Left colon (tissue), 2 donors: ENCODE measurements around the gene PCDHGB1. TPM values are rescaled to one million over a fixed set of nuclear protein-coding genes. Genes with fewer than 3 reads are reported as not detected.
"Not testable (repeated sequence)": the region's sequence is repeated elsewhere in the genome, so short reads cannot be mapped to it uniquely, and the experiment has no call there.

Experiments
- ATAC-seq: fragments of 200-7000 bp; cut with Tn5 transposase; one replicate; pipeline ENCODE4 v1.9.1; 2020; ENCODE audit warnings: mild to moderate bottlenecking, moderate library complexity
- DNase-seq, 2 donors: peaks; one replicate each; pipeline ENCODE4 v3.0.0-alpha.2; 2020
- intact Hi-C, 2 donors: fragments of 100-400 bp; cut with DNase I in 1 of 2; cut with micrococcal nuclease in 1 of 2; formaldehyde crosslinking; loops; one replicate each; pipeline versions ENCODE4 v1.11.2 to v1.14.0; 2022; cut with DNase I, micrococcal nuclease
- long read RNA-seq: library from polyadenylated mRNA; unstranded; transcript quantifications from one replicate; pipeline ENCODE4 v2.0.0, GENCODE V29; 2021
- total RNA-seq, 2 donors: library from RNA; stranded (reverse); fragmentation: NEBNext Ultra II Directional; extraction: Animal tissue kit (Norgen Biotek cat#: 25700); gene quantifications; one replicate each; pipeline ENCODE4 v1.2.1, GENCODE V29; 2021
- donor health status: DM: no; HTN: no; CAD: no.
- donor health status: DM: yes; HTN: yes; CAD: no.

PCDHGB1 gene
- total RNA-seq, result 1 to 10 TPM in 1 of 2 donors, under 1 TPM in 1; 0.79 to 1.1 TPM
- long read RNA-seq, result 0 reads

DNA sequence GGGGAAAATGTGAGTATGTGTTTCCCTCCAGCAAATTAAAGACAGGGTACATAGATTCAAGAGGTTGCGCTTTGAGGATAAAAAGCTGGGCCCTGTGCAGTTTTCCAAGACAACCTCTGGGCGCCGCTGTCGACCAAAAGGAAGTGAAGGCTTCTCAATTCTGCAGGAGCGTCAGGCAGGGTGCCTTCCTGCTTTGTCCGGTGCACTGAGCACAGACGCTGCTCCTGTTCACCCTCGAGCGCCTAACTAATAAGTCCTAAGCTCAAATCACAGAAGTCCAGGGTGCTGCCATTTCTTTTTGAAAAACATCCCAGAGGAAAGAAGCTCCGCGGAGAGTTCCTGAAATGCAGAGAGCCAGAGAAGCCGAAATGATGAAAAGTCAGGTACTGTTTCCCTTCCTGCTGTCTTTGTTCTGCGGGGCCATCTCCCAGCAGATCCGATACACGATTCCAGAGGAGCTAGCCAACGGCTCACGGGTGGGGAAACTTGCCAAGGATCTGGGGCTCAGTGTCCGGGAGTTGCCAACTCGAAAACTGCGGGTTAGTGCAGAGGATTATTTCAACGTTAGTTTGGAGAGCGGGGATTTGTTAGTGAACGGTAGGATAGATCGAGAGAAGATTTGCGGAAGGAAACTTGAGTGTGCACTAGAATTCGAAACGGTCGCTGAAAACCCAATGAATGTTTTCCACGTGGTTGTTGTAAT, at the start of gene PCDHGB1:
Gene PCDHGB1 (plus strand): TSS at position 183 of the 703 bp plus-strand sequence. CDS start 162 bp downstream, at position 345.
- DNase-seq (peak in 1 of 2 donors; percentile 36), ATAC-seq (peak; percentile 71)
- intact Hi-C loops, result loop anchor here in 1 of 2 donors (10.0 kb wide), 1 partner anchor 45 kb away; the partner anchor contains the start of genes PCDHGA8 and PCDHGB5

- no peak for ATAC-seq
- no peak for DNase-seq
- intact Hi-C loops, result no loop called here
Measured at GRCh38 chr5:141303756-141304155, 46.1 kb upstream of the PCDHGB1 start, which contains the start of gene SLC25A2. Gene SLC25A2 (minus strand): TSS chr5:141304049. CDS start chr5:141303865, 184 bp downstream.

- ATAC-seq (no peak), DNase-seq (no peak)
- intact Hi-C loops, result no loop called here
Measured at GRCh38 chr5:141306630-141307029, 43.3 kb upstream of the PCDHGB1 start.

- no peak for ATAC-seq
- intact Hi-C loops, result no loop called here
- no peak for DNase-seq
Measured at GRCh38 chr5:141313711-141314110, 36.2 kb upstream of the PCDHGB1 start.

DNA sequence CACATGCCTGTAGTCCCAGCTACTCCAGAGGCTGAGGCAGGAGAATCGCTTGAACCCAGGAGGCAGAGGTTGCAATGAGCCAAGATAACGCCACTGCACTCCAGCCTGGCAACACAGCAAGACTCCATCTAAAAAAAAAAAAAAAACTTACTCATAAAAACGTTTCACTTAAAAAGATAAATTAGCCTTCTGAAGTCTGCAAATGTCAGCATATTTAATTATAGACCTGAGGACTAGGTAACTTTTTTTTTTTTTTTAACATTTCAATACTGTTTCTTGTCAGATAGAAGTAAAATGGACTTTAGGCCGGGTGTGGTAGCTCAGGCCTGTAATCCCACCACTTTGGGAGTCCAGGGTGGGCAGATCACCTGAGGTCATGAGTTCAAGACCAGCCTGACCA, 32.9 kb upstream of the PCDHGB1 start:
- ATAC-seq, intact Hi-C loops: not testable (repeated sequence)

GRCh38 chr5:141319202-141319601, 30.7 kb upstream of the PCDHGB1 start:
- ATAC-seq (no peak), DNase-seq (no peak)
- intact Hi-C loops, result no loop called here

More for the DNA sequence above, 32.9 kb upstream of the PCDHGB1 start:
- not testable (repeated sequence) for DNase-seq

- no peak for ATAC-seq
- intact Hi-C loops, result loop anchor here in 1 of 2 donors (10.0 kb wide), 2 partner anchors 205 to 245 kb away; no protein-coding TSS in a partner anchor
Measured at GRCh38 chr5:141319699-141320098, 30.2 kb upstream of the PCDHGB1 start.

DNA sequence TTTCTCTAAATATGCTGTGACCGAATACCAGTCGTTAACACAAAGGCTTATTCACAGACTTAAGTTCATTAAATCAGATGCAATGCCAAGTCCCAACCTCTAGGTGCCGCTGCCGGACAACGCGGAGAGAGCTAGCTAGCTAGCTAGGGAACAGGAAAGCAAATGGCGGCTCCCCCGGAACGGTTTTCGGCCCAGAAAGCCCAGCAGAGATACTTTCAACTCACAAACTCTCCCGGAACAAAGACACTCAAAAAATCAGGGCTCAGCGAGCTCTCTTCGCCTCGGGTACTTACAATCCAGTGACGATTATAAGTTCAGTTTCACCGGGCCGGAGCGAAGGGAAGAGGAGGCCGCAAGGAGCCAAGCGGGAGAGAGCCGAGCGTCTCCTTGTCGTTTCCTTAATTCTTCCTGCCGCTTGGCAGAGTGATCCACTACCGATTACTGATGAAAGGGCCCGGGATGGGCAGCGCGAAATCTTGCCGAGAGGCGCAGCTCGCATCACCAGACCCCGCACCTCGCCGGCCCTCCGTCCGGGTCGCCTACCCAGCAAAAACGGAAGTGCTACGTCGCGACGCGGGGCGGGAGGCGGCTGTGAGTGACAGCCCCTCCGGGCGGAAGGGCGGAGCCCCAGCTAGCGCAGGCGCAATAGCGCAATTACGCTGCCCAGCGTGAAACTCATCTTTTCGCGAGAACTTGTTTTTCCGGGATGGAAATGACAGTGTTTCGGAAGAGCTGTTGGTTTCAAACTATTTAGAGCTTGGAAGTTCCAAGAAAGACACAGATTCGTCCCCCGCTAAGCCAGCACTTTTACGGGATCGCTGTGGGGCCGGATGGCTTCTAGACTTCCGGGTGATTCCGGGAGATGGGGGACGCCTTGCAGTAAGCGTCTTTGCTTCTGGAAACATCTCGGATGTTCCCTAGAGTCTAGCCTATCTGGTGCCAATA, 29.4 kb upstream of the PCDHGB1 start, which contains the start of gene TAF7:
Gene TAF7 (minus strand): TSS at position 560 of the 945 bp plus-strand sequence. CDS start 740 bp downstream, outside the sequence.
- DNase-seq (peak; percentile 91 to 93), ATAC-seq (peak; percentile 99)
- intact Hi-C loops, result loop anchor here in 1 of 2 donors (10.0 kb wide), 2 partner anchors 204 to 244 kb away; no protein-coding TSS in a partner anchor

More at GRCh38 chr5:141319699-141320098, 30.2 kb upstream of the PCDHGB1 start:
- no peak for DNase-seq

GRCh38 chr5:141322261-141322660, 27.6 kb upstream of the PCDHGB1 start:
- ATAC-seq (no peak), DNase-seq (no peak)
- intact Hi-C loops, result loop anchor here in 1 of 2 donors (10.0 kb wide), 2 partner anchors 203 to 243 kb away; no protein-coding TSS in a partner anchor

DNA sequence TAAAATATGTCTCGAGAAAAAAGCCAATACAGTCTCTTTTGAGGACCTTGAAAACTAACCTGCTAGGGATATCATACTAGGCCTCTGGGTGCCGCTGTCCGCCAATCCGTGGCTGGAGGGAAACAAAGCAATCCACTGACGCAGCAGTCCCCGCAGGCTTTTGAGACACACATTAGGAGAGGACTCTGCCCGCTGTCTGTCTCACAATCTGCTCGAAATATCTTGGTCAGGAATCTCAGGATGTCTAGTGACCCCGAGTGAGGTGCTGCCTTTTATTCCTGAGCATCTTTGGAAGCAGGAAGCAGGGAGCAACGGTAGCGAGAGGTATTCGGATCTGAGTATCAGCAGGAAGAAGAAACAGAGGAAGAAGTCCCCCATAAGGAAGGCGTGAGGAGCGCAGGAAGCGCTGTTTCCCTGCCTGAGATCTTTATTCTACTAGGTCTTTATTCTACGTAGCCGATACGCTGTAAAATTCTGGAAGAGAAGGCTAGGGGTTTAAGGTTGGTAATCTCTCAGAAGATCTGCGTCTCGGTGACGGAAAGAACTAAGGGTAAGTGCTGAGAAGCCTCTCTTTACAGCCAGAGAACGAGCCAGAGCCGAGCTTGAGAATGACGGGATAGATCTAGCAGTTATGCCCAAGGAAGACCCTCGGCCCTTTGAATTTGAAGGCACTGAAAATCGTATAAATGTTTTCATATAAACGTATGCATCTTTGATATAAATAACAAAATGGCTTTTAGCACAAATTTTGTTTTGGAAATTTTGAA, 23.6 kb upstream of the PCDHGB1 start:
- intact Hi-C loops, result loop anchor here in 1 of 2 donors (10.0 kb wide), 2 partner anchors 199 to 239 kb away; no protein-coding TSS in a partner anchor
- DNase-seq (peak; percentile 53 to 75), ATAC-seq (peak; percentile 99)

DNA sequence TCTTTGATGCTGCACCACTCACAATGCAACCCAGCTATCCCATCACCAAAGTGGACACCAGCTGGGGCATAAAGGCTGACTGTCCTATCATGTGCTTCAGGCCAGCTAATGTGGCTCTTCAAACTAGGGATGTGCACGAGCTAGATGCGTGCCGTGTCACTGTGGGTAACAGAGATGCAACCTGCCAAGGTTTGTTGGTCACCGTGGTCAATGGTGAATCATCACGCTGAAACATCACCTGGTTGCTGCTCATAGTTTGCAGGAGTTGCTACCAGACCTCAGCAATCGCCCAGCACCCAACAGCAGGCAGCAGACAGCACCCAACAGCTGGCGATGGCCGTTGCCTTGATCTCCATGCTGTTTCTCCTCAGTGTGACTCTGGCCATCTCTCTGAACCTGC, 21.7 kb upstream of the PCDHGB1 start:
- ATAC-seq (no peak), DNase-seq (no peak)
- intact Hi-C loops, result loop anchor here in 1 of 2 donors (10.0 kb wide), 2 partner anchors 197 to 237 kb away; no protein-coding TSS in a partner anchor

DNA sequence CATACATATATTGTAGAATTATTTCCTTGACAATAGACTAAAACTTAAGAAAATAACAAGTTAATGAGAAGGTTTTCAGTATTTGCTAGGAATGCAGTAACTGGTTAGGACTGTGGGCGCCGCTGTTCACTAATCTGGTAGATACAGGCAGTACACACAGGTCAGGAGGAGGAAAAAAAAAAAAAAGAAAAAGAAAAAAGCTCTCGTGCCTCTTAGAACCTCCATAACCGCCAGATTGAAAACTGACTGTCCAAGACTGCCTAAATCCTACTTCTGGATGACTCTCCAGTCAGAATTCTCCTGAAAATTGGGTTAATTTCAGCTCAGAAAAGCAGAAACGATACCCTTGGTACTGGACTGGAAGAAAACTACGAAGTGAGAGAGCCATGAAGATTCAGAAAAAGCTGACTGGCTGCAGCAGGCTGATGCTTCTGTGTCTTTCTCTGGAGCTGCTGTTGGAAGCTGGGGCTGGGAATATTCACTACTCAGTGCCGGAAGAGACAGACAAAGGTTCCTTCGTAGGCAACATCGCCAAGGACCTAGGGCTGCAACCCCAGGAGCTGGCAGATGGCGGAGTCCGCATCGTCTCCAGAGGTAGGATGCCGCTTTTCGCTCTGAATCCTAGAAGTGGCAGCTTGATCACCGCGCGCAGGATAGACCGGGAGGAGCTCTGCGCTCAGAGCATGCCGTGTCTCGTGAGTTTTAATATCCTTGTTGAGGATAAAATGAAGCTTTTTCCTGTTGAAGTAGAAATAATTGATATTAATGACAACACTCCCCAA, 19.4 kb upstream of the PCDHGB1 start, which contains the start of gene PCDHGA1:
Gene PCDHGA1 (plus strand): TSS at position 216 of the 782 bp plus-strand sequence.
- intact Hi-C loops, result no loop called here
- DNase-seq (peak in 1 of 2 donors; percentile 43), ATAC-seq (no peak)

DNA sequence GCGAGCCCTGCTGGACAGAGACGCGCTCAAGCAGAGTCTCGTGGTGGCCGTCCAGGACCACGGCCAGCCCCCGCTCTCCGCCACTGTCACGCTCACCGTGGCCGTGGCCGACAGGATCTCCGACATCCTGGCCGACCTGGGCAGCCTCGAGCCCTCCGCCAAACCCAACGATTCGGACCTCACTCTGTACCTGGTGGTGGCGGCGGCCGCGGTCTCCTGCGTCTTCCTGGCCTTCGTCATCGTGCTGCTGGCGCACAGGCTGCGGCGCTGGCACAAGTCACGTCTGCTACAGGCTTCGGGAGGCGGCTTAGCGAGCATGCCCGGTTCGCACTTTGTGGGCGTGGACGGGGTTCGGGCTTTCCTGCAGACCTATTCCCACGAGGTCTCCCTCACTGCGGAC, 17.3 kb upstream of the PCDHGB1 start:
- DNase-seq, ATAC-seq, intact Hi-C loops: not testable (repeated sequence)

GRCh38 chr5:141338538-141339306, 11.2 kb upstream of the PCDHGB1 start, which contains the start of gene PCDHGA2:
Gene PCDHGA2 (plus strand): TSS chr5:141338760.
- DNase-seq, result no peak
- intact Hi-C loops, result no loop called here
- ATAC-seq, result no peak

GRCh38 chr5:141340781-141341354, 9.0 kb upstream of the PCDHGB1 start:
- intact Hi-C loops, result loop anchor here in 1 of 2 donors (10.0 kb wide), 1 partner anchor 54 kb away; the partner anchor contains the start of genes PCDHGA8 and PCDHGB5
- not testable (repeated sequence) for ATAC-seq, DNase-seq

- DNase-seq (no peak), ATAC-seq (no peak)
- intact Hi-C loops, result loop anchor here in 1 of 2 donors (10.0 kb wide), 1 partner anchor 52 kb away; the partner anchor contains the start of genes PCDHGA8 and PCDHGB5
Measured at GRCh38 chr5:141342773-141343172, 7.1 kb upstream of the PCDHGB1 start.
